Stimulated activated naive B cell treated with anti-CD40 and anti-IgM and Interleukin-4, amounts not matched to agents 10 μg/mL and 1 μg/mL and 100 μg/mL, for 72 hours (primary cell): ENCODE data around the gene MAN1B1.
"Not testable (repeated sequence)": the region's sequence is repeated elsewhere in the genome, so short reads cannot be mapped to it uniquely, and the experiment has no call there.

Experiments
- ATAC-seq, 2 donors: fragments of 150-1000 bp; cut with Tn5 transposase; replicated peaks; 2 replicates each; pipeline ENCODE4 v1.10.0; 2021; ENCODE audit warnings: moderate library complexity in 1 of 2
- DNase-seq: peaks from one replicate; pipeline ENCODE4 v3.0.0; 2021
- H3K27ac Mint-ChIP-seq: one replicate; pipeline ENCODE4 v1.8.0; 2022; ENCODE audit warnings: mild to moderate bottlenecking, mixed read lengths
- H3K27me3 Mint-ChIP-seq, 2 donors: one replicate each; pipeline ENCODE4 v1.8.0; 2022; ENCODE audit warnings: mixed read lengths in 2 of 2
- H3K36me3 Mint-ChIP-seq, 2 donors: one replicate each; pipeline ENCODE4 v1.8.0; 2022; ENCODE audit warnings: mixed read lengths in 2 of 2, mild to moderate bottlenecking in 1 of 2
- H3K4me1 Mint-ChIP-seq, 2 donors: one replicate each; pipeline ENCODE4 v1.8.0; 2022; ENCODE audit warnings: mixed read lengths in 2 of 2, mild to moderate bottlenecking in 1 of 2
- H3K4me3 Mint-ChIP-seq, 2 donors: one replicate each; pipeline ENCODE4 v1.8.0; 2022; ENCODE audit warnings: mild to moderate bottlenecking in 2 of 2, mixed read lengths in 2 of 2, moderate library complexity in 1 of 2
- H3K9me3 Mint-ChIP-seq, 2 donors: one replicate each; pipeline ENCODE4 v1.8.0; 2022; ENCODE audit warnings: mixed read lengths in 2 of 2, mild to moderate bottlenecking in 1 of 2

The MAN1B1 gene

DNA sequence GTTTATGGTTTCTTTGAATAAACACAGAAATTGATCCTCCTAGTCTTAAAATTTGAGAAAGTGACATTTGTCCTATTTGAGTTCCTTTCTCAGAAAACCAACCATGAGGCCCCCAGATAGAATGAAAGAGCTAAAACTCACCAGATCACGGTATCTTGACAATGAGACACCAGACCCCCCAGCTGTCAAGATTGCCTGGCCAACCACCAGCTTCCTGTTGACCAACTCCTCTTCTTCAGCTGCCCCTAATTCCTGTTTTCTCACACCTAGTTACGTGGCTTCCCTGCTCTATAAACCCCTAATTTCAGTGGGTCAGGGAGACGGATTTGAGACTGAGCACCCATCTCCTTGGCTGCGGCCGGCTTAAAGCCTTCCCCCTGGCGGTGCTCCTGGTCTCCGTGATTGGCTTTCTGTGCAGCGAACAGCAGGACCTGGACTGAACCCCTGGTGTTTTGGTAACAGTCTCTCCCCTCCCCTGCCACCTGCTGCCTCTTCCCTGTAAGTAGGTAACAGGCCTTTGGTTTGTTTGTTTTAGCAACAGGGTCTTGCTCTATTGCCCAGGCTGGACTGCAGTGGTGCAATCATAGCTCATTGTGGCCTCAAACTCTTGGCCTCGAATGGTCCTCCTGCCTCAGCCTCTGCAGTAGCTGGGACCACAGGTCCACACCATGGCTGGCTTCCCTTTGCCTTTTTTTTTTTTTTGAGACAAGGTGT, 28.1 kb upstream of the MAN1B1 start:
- H3K27ac Mint-ChIP-seq, result no peak overlapping the region
- H3K4me3 Mint-ChIP-seq, result no peak overlapping the region
- peaks cover 0 to 6% of the 10 kb centered on the region in 2 donors for H3K27me3 Mint-ChIP-seq
- DNase-seq, result no peak
- H3K36me3 Mint-ChIP-seq, result no peaks in the 10 kb centered on the region
- ATAC-seq, result no peak
- H3K4me1 Mint-ChIP-seq, result peaks cover 0 to 6% of the 10 kb centered on the region in 2 donors
- no peaks in the 10 kb centered on the region for H3K9me3 Mint-ChIP-seq

DNA sequence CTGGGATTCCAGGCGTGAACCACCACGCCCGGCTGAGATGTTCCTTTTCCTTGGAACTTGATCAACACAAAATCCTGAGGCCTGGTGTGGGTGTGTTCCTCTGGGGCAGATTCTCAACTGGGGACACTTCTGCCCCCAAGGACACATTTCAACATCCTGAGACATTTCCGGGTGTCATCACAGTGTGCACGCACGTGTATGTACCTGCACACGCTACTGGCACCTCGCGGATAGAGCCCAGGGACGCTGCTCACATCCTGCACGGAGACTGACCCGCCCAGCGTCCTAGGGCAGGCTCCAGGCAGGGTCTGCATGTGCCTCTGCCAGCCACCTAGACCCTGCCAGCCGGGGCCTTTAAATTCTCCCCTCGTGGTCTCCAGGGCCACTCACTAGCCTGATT, 24.4 kb upstream of the MAN1B1 start:
- no peak for ATAC-seq
- Mint-ChIP-seq H3K9me3 (no peaks in the 10 kb centered on the region), H3K27me3 (peaks cover 5 to 6% of the 10 kb centered on the region in 2 donors), H3K36me3 (no peaks in the 10 kb centered on the region), H3K4me3 (no peak overlapping the region), H3K4me1 (peaks cover 3 to 12% of the 10 kb centered on the region in 2 donors), H3K27ac (no peak overlapping the region)
- no peak for DNase-seq

DNA sequence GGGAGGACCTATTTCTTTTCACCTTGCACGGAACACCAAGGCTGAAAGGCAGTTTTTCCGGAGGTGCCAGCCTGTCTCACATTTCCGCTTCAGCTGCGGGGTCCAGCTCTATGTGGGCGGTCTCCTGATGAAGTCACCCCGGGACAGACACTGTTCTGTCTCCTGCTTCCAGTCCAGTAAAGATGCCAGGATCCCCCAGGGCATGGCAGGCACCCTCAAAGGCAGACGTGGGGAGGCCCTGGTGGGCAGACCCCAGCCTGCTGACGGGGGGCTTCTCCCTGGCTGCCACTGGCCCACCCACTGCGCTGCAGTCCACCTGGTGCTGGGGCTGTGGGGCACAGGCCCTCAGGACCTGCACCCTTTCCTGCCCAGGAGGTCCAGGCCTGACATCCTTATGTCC, 24.0 kb upstream of the MAN1B1 start:
- peaks cover 5 to 14% of the 10 kb centered on the region in 2 donors for H3K4me1 Mint-ChIP-seq
- H3K4me3 Mint-ChIP-seq, H3K36me3 Mint-ChIP-seq, H3K27ac Mint-ChIP-seq, ATAC-seq, H3K9me3 Mint-ChIP-seq, H3K27me3 Mint-ChIP-seq, DNase-seq: not testable (repeated sequence)

DNA sequence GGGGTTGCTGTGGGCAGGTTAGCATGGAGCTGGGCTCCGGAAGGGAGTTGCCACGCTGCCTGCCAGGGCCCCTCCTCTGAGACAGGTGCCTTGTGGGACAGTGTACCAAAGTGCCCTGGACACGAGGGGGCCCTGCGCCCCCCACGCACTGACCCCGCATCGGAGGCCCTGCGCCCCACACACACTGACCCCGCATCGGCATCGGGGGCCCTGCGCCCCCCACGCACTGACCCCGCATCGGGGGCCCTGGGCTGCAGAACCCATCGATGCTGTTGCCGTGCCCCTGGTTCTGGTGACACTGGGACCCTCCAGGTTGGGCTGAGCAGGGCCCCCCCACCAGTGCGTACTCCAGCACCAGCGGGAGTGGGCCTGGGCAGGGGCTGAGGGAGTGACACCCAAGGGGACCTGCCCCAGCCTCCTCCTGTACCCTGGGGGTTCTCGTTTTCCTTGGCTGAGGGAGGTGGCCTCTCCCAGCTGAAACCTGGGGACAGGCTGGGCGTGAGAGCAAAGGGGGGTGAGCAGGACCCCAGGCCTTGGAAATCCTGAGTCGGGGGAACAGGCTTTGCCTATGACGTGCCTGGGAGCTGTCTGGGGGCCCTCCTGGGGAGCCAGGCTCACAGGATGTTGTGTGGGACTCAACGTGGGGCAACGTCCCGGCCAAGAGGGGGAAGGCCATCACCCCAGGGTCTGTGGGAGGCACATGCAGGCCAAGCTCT, 23.3 kb upstream of the MAN1B1 start:
- no peak overlapping the region for H3K4me3 Mint-ChIP-seq
- H3K27me3 Mint-ChIP-seq, result peaks cover 8 to 10% of the 10 kb centered on the region in 2 donors
- no peak overlapping the region for H3K27ac Mint-ChIP-seq
- no peaks in the 10 kb centered on the region for H3K36me3 Mint-ChIP-seq
- ATAC-seq (no peak), DNase-seq (no peak)
- peaks cover 7 to 17% of the 10 kb centered on the region in 2 donors for H3K4me1 Mint-ChIP-seq
- no peaks in the 10 kb centered on the region for H3K9me3 Mint-ChIP-seq

DNA sequence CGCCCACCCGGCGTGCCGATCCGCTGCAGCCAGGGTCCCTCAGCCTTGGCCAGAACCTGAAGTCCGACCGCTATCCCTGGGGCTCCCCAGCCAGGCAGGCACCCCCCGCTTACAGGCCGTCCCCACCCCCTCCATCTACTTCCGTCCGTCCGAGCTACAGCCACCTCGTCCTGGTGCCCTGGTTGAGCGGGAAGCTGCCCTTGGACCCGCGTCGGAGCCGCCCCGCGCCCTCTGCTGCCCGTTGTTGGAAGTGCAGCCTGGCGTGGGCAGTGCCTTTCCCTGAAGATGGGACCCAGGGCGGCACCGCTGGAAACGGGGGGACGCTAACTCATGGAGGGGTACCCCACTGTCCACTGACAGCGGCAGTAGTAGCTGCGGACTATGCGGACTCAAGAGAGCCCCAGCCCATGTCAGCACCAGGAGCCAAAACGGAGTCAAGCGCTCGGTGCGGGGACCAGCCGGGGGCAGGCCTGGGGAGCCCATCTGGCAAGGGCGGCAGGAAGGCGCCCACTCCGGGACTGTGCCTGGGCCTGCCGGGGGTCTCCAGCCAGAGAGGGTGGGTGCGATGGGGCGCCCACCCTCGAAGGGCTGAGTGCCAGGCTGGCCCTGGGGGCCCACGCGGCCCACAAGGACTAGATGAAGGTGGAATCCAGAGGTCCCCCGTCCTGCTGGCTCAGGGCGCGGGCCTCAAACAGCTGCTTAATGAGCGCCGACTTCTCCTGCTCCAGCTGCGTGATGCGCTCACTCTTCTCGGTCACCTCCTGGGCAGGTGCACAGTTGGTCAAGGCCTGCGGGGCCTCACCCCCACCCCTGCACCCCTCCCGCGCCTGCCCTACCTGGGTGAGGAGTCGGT, 22.5 kb upstream of the MAN1B1 start:
- DNase-seq, result no peak
- Mint-ChIP-seq H3K4me3 (no peak overlapping the region), H3K27ac (no peak overlapping the region), H3K4me1 (peaks cover 7 to 13% of the 10 kb centered on the region in 2 donors), H3K36me3 (no peaks in the 10 kb centered on the region), H3K27me3 (peaks cover 8 to 10% of the 10 kb centered on the region in 2 donors), H3K9me3 (no peaks in the 10 kb centered on the region)
- peak; percentile 38 to 48 for ATAC-seq

DNA sequence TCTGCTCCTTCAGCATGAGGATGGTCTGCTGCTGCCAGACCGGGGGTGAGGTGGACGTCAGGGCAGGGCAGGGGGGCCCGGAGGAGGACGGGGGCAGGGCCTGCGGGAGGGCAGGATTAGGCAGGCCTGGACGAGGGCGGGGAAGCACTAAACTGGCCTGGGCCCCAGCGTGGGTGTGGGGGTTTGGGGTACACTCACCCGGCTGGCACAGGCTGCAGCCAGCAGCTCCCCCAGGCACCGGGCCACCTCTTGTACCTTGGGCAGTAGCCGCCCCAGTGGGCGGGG, 22.0 kb upstream of the MAN1B1 start:
- H3K4me1 Mint-ChIP-seq, result peaks cover 7 to 13% of the 10 kb centered on the region in 2 donors
- no peaks in the 10 kb centered on the region for H3K36me3 Mint-ChIP-seq
- H3K4me3 Mint-ChIP-seq, result no peak overlapping the region
- DNase-seq, result no peak
- peaks cover 8 to 10% of the 10 kb centered on the region in 2 donors for H3K27me3 Mint-ChIP-seq
- ATAC-seq, result no peak
- no peaks in the 10 kb centered on the region for H3K9me3 Mint-ChIP-seq
- no peak overlapping the region for H3K27ac Mint-ChIP-seq

DNA sequence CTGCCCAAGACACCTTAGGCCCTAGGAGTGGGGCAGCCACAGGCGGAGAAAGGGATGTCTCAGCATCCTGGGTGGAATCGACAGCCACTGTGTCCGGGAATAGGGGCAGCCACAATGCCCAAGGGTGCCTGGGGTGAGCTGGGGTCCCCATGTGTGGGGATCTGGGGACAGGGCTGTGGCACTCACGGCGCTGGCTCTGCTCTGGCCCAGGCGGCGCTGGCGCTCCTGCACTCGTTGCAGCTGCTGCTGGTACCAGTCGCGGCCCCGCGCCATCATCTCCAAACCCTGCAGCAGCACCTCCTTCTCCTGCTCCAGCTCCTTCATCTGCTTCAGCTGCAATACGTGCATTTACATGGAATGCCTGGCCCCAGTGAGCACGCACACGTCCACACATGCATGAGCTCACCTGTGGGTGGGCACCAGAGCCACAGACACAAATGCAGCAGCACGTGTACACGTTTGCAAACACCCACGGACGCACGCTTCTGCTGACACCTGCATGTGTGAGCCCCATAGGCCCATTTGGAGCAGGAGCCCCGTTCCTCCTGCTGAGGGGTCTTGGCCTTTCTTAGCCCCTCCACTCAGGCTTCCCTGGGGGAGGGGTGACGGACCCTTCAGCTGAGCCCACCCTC, 21.3 kb upstream of the MAN1B1 start:
- no peak for ATAC-seq

DNA sequence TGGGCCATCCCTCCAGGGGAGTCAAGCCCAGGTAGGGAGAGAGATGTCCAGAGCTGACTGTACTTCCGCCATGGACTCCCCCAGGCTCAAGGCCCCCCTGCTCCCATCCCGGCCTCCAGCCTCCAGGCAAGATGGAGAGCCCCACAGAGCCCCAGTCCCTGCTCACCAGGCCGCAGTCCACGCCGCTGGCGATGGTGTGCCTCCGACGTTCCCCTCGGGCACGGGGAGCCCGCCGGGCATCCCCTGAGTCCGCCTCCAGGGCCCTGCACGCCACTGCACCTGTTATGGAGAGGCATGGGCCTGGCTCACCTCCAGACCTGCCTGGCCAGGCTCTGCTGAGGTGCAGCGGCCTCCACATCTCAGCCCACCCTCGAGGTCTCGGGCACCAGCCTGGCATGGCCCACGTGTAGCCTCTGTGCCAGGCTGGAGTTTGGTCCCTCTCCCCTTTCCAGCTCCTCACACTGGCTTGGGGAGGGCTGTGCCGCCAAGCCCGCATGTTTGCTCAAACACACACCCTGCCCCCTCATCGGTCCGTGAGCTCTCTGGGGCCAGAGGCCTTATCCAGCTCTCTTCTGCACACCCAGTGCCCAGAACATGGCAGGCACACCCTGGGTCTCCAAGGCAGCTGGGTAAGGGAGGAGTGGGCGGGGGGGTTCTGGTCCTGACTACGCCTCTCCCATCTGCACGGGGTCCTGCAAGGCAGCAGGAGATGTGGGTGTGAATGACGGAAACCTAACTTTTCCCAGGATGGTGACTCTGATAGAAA, 20.5 kb upstream of the MAN1B1 start:
- no peak overlapping the region for H3K27ac Mint-ChIP-seq
- peaks cover 14 to 20% of the 10 kb centered on the region in 2 donors for H3K4me1 Mint-ChIP-seq
- H3K27me3 Mint-ChIP-seq, result peaks cover 8 to 10% of the 10 kb centered on the region in 2 donors
- ATAC-seq (no peak), DNase-seq (no peak)
- no peaks in the 10 kb centered on the region for H3K36me3 Mint-ChIP-seq
- H3K9me3 Mint-ChIP-seq, result no peaks in the 10 kb centered on the region
- H3K4me3 Mint-ChIP-seq, result no peak overlapping the region

More for the DNA sequence above, 21.3 kb upstream of the MAN1B1 start:
- Mint-ChIP-seq H3K36me3 (no peaks in the 10 kb centered on the region), H3K4me1 (peaks cover 7 to 13% of the 10 kb centered on the region in 2 donors), H3K27ac (no peak overlapping the region), H3K27me3 (peaks cover 8 to 10% of the 10 kb centered on the region in 2 donors), H3K9me3 (no peaks in the 10 kb centered on the region), H3K4me3 (no peak overlapping the region)
- DNase-seq, result no peak

DNA sequence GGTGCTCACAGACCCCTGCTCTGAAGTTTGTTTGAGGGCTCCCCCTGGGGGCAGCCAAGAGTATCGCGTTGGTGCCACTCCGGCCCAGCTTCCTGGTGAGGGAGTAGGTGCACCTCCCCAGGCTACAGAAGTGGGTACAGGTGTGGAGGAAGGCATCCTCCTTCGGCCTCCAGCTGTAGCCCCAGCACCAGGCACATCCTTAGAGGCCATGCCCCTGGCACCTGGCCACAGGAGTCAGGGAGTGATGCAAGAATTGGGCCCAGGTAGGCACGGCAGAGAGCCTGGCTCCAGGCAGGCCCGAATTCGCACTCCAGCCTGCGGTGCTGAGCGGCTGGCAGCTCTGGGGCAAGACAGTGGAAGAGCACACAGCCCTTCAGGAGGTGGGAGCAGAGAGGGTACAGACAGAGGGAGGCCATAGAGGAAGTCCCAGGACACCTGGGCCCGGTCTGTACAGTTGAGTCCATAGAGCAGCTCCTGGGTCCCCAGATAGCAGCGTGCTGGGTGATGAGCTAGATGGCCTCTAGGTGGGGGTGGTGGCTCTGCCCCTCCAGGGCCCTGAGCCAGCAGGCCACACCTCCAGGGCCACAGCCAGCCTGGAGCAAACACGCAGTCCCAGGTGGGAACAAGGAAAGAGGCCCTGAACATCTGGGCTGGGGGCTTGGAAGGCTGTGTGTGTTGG, 18.8 kb upstream of the MAN1B1 start:
- ATAC-seq (peak; percentile 64 to 74), DNase-seq (peak; percentile 81)
- Mint-ChIP-seq H3K9me3 (no peaks in the 10 kb centered on the region), H3K27me3 (peaks cover 8 to 10% of the 10 kb centered on the region in 2 donors), H3K27ac (peak overlapping the region; percentile 53), H3K4me3 (peak overlapping the region in 1 of 2 donors; percentile 29), H3K36me3 (no peaks in the 10 kb centered on the region), H3K4me1 (peaks cover 20 to 22% of the 10 kb centered on the region in 2 donors)

DNA sequence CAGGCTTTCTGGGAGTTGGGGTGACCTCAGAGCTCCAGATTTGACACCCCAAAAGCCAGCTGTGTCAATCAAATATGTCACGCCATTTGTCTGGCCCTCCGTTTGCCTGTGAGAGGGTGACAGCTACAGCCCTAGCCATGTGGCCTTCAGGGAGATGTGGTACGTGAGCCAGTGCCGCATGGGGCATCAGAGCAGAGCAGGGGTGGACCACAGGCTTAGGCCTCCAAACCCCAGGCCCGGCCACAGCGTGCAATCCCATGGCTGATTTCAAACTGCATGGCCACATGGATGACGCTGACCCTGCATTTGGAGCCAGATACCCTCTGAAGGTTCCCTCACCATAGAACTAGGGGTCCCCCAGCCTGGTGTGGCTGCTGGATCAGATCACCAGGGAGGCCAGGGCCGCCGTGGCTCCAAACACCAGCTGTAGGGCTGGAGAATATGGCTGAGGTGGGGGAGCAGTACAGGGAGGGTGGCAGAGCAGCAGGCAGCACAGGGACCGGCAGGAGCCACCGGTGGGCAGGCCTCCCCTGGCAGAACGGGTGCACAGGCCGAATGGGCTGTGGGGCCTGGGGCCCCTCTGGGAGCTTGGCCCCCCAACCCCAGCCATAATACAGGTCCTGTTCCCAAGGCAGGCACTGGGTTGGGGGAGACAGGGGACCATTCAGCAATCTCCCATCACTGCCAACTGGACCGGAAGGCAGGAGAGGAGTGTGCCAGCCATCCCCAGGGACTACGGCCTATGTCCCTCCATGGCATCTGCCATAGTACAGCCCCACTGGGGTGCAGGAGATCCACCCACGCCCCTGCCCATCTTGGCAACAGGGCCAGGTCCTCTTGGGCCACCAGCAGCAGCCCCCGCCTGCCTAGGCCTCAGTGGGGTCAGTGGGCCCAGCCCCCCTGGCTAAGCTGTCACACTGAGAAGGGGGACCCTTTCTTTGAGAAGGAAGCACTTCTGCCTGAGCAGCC, 18.0 kb upstream of the MAN1B1 start:
- H3K27ac Mint-ChIP-seq, result no peak overlapping the region

DNA sequence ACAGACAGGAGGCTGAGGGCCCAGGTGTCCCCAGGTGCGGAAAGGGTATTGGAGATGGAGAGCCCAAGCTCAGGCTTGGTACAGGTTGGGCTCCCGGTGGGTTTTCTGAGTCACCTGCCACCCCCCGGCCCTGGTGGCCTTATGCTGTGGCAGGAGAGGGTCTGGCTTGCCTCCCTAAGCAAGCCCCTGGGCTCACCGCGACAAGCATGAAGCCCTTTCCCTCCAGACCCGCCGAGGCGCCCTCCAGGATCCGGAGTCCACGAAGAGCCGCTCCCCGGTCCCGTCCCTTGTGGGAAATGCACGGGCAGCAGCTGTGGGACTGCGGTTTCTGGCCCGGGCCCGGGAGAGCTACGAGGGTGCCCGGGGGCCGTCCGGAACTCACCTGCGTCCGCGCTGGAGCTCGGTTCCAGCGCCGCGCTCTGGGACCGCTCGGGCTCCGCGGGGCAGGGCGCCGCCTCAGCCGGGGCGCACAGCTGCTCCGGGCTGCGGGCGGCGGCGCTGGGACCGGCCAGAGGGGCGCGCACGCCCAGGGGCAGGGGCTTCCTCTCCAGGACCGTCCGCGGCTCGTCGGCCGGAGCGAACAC, 17.2 kb upstream of the MAN1B1 start:
- peak overlapping the region; percentile 21 to 60 for H3K4me3 Mint-ChIP-seq
- no peak overlapping the region for H3K27ac Mint-ChIP-seq
- no peaks in the 10 kb centered on the region for H3K36me3 Mint-ChIP-seq
- no peaks in the 10 kb centered on the region for H3K9me3 Mint-ChIP-seq
- peaks cover 18 to 24% of the 10 kb centered on the region in 2 donors for H3K4me1 Mint-ChIP-seq
- peaks cover 3 to 4% of the 10 kb centered on the region in 2 donors for H3K27me3 Mint-ChIP-seq
- ATAC-seq (no peak), DNase-seq (no peak)

More for the DNA sequence above, 18.0 kb upstream of the MAN1B1 start:
- peaks cover 20 to 29% of the 10 kb centered on the region in 2 donors for H3K4me1 Mint-ChIP-seq
- ATAC-seq (no peak), DNase-seq (no peak)
- H3K9me3 Mint-ChIP-seq, result no peaks in the 10 kb centered on the region
- H3K27me3 Mint-ChIP-seq, result peaks cover 8 to 9% of the 10 kb centered on the region in 2 donors
- H3K4me3 Mint-ChIP-seq, result peak overlapping the region; percentile 21 to 60
- no peaks in the 10 kb centered on the region for H3K36me3 Mint-ChIP-seq
